ENCODE data around the gene NENF. TPM values are rescaled to one million over a fixed set of nuclear protein-coding genes. Genes with fewer than 3 reads are reported as not detected.

Gene NENF
- total RNA-seq, 3 donors from 2014 or later (not counting 1 experiment from before 2014, with no cell fraction given), result 7.2 to 14.0 (median 12.2) TPM

- peaks cover 0 to 12% of the 10 kb centered on the region in 2 donors for H3K4me1 Mint-ChIP-seq
- Histone ChIP-seq H3K4me3 (ENCODE audit: low read length) (no peak overlapping the region), H3K9me3 (ENCODE audit: control insufficient read depth, insufficient read depth, low read length) (no peaks in the 10 kb centered on the region), H3K27me3 (ENCODE audit: control insufficient read depth, insufficient read depth, low read length) (no peaks in the 10 kb centered on the region), H3K4me1 (ENCODE audit: control insufficient read depth, insufficient read depth, low read length) (peaks cover 3% of the 10 kb centered on the region), H3K27ac (ENCODE audit: low read length) (no peak overlapping the region), H3K36me3 (ENCODE audit: control insufficient read depth, insufficient read depth, low read length) (no peaks in the 10 kb centered on the region)
- intact Hi-C loops (cut with micrococcal nuclease), result loop anchor here (5.0 kb wide), 1 partner anchor 328 kb away; no protein-coding TSS in a partner anchor
- H3K4me3 Mint-ChIP-seq, result no peak overlapping the region
- H3K9me3 Mint-ChIP-seq, result no peaks in the 10 kb centered on the region
- TF ChIP-seq CTCF (IDR thresholded peaks at IDR 0.05), result no peak
- H3K27ac Mint-ChIP-seq, result no peak overlapping the region
- H3K36me3 Mint-ChIP-seq, result no peaks in the 10 kb centered on the region
- no peak for ATAC-seq
- H3K27me3 Mint-ChIP-seq (ENCODE audit: low read depth in 2 of 2), result no peaks in the 10 kb centered on the region
- no peak for DNase-seq
- WGBS (ENCODE audit: insufficient coverage), result 89% methylated on average over 3 of the region's 3 CpGs
Measured at GRCh38 chr1:212454741-212455140, 22.0 kb downstream of the NENF start.

GRCh38 chr1:212455401-212455800 lies 22.7 kb downstream of the NENF start:
- no peak for ATAC-seq
- no peak for DNase-seq
- Mint-ChIP-seq H3K36me3 (no peaks in the 10 kb centered on the region), H3K27ac (no peak overlapping the region), H3K4me1 (peaks cover 0 to 12% of the 10 kb centered on the region in 2 donors), H3K4me3 (no peak overlapping the region), H3K9me3 (no peaks in the 10 kb centered on the region), H3K27me3 (ENCODE audit: low read depth in 2 of 2) (no peaks in the 10 kb centered on the region)
- 95% methylated on average over 1 of the region's 2 CpGs for WGBS (ENCODE audit: insufficient coverage)
- peaks cover 3% of the 10 kb centered on the region for H3K4me1 ChIP-seq (ENCODE audit: control insufficient read depth, insufficient read depth, low read length)
- H3K36me3 ChIP-seq (ENCODE audit: control insufficient read depth, insufficient read depth, low read length), result no peaks in the 10 kb centered on the region
- intact Hi-C loops (cut with micrococcal nuclease), result loop anchor here (5.0 kb wide), 1 partner anchor 327 kb away; no protein-coding TSS in a partner anchor
- no peaks in the 10 kb centered on the region for H3K9me3 ChIP-seq (ENCODE audit: control insufficient read depth, insufficient read depth, low read length)
- TF ChIP-seq CTCF (IDR thresholded peaks at IDR 0.05), result no peak
- no peak overlapping the region for H3K4me3 ChIP-seq (ENCODE audit: low read length)
- no peaks in the 10 kb centered on the region for H3K27me3 ChIP-seq (ENCODE audit: control insufficient read depth, insufficient read depth, low read length)
- no peak overlapping the region for H3K27ac ChIP-seq (ENCODE audit: low read length)

GRCh38 chr1:212455803-212456528 lies 23.2 kb downstream of the NENF start:
- peak; percentile 80 to 88 for DNase-seq
- H3K9me3 Mint-ChIP-seq, result no peaks in the 10 kb centered on the region
- peaks cover 0 to 12% of the 10 kb centered on the region in 2 donors for H3K4me1 Mint-ChIP-seq
- Histone ChIP-seq H3K36me3 (ENCODE audit: control insufficient read depth, insufficient read depth, low read length) (no peaks in the 10 kb centered on the region), H3K4me3 (ENCODE audit: low read length) (no peak overlapping the region), H3K27me3 (ENCODE audit: control insufficient read depth, insufficient read depth, low read length) (no peaks in the 10 kb centered on the region), H3K4me1 (ENCODE audit: control insufficient read depth, insufficient read depth, low read length) (peaks cover 3% of the 10 kb centered on the region), H3K9me3 (ENCODE audit: control insufficient read depth, insufficient read depth, low read length) (no peaks in the 10 kb centered on the region), H3K27ac (ENCODE audit: low read length) (no peak overlapping the region)
- ATAC-seq, result peak; percentile 77 to 90 (median 89)
- no peaks in the 10 kb centered on the region for H3K27me3 Mint-ChIP-seq (ENCODE audit: low read depth in 2 of 2)
- TF ChIP-seq CTCF (IDR thresholded peaks at IDR 0.05), result peak; percentile 95
- no peak overlapping the region for H3K4me3 Mint-ChIP-seq
- no peaks in the 10 kb centered on the region for H3K36me3 Mint-ChIP-seq
- H3K27ac Mint-ChIP-seq, result no peak overlapping the region
- WGBS (ENCODE audit: insufficient coverage), result 31% methylated on average over 8 of the region's 10 CpGs
- intact Hi-C loops (cut with micrococcal nuclease), result loop anchor here (2.0 to 5.0 kb wide), 5 partner anchors 326 to 775 kb away; no protein-coding TSS in a partner anchor

Measured in natural killer cell (primary cell).